HCT116 (cell line): ENCODE data around the gene CD109. TPM values are rescaled to one million over a fixed set of nuclear protein-coding genes. Genes with fewer than 3 reads are reported as not detected.

Experiments
- ATAC-seq: fragments of 200-7000 bp; cut with Tn5 transposase; 2 replicates; pipeline ENCODE4 v1.9.1; 2020; ENCODE audit warnings: mild to moderate bottlenecking, moderate library complexity
- BruUV-seq: library from RNA; stranded (reverse); fragments of 400-500 nt; replicated peaks from 2 replicates; lab custom pipeline; 2021; lab: Mats Ljungman, UMichigan
- CTCF ChIA-PET: fragments of 300-600 bp; sonication (Branson Sonifier 250); formaldehyde crosslinking; loops from one replicate; lab custom pipeline; 2021; ENCODE audit warnings: antibody characterized with exemption; lab: Charles Lee
- POLR2A ChIA-PET: fragments of 300-600, 350-600 bp; sonication (Branson Sonifier 250); formaldehyde crosslinking; loops from one replicate; lab custom pipeline; 2021; ENCODE audit warnings: antibody characterized with exemption; lab: Charles Lee
- RAD21 ChIA-PET, 2 experiments: fragments of 300-600 bp; sonication (Branson Sonifier 250); formaldehyde crosslinking; loops; one replicate each; lab custom pipeline; 2023; ENCODE audit warnings: low total read pairs in 2 of 2; ENCODE audit not compliant: uncharacterized antibody in 2 of 2, unreplicated experiment in 2 of 2, low non-redundant PET in 1 of 2; lab: Charles Lee
- DNase-seq: peaks from one replicate; pipeline ENCODE4 v3.0.0-alpha.2; 2010; ENCODE audit warnings: low read depth, low spot score
- H2AFZ ChIP-seq: fragments of 200-600 bp; shearing (Covaris generic), sonication (generic); 2 replicates; pipeline ENCODE4 v1.6.1; 2017; ENCODE audit warnings: low read depth, mixed run types, mixed read lengths, antibody characterized with exemption, low read length; ENCODE audit not compliant: poor library complexity, severe bottlenecking
- H3K27ac ChIP-seq: 2 replicates; pipeline ENCODE4 v1.5.1; 2012; ENCODE audit warnings: low read depth, low read length
- H3K27me3 ChIP-seq: fragments of 200-600 bp; sonication (generic); 2 replicates; pipeline ENCODE4 v1.6.1; 2016; ENCODE audit warnings: mixed run types, low read length, mixed read lengths; ENCODE audit not compliant: insufficient read depth
- H3K36me3 ChIP-seq, 2 experiments: fragments of 200-500 bp in 1 of 2; fragments of 200-600 bp in 1 of 2; sonication (Bioruptor generic) in 1 of 2; sonication (generic) in 1 of 2; 2 replicates each; pipeline versions ENCODE4 v1.5.1 to v1.6.1; 2014 to 2016; ENCODE audit warnings: low read length in 2 of 2, inconsistent platforms in 1 of 2, mixed read lengths in 1 of 2, mixed run types in 1 of 2; ENCODE audit not compliant: insufficient read depth in 2 of 2, control insufficient read depth in 1 of 2
- H3K4me1 ChIP-seq, 2 experiments: fragments of 200-600 bp in 1 of 2; sonication (generic) in 1 of 2; 2 replicates each; pipeline versions ENCODE4 v1.5.1 to v1.6.1; 2012 to 2017; ENCODE audit warnings: low read length in 2 of 2, inconsistent platforms in 1 of 2, mild to moderate bottlenecking in 1 of 2, mixed read lengths in 1 of 2, mixed run types in 1 of 2, moderate library complexity in 1 of 2; ENCODE audit not compliant: insufficient read depth in 2 of 2, control insufficient read depth in 1 of 2
- H3K4me2 ChIP-seq: fragments of 200-600 bp; sonication (generic); 2 replicates; pipeline ENCODE4 v1.6.1; 2017; ENCODE audit warnings: mixed run types, low read length, mixed read lengths
- H3K4me3 ChIP-seq, 2 experiments: fragments of 200-600 bp in 1 of 2; sonication (generic) in 1 of 2; replicated peaks in 1 of 2; 2 replicates each; pipeline ENCODE4 v1.5.1; 2011 to 2016; ENCODE audit warnings: low read length in 2 of 2, control low read depth in 1 of 2, low read depth in 1 of 2, mild to moderate bottlenecking in 1 of 2, mixed read lengths in 1 of 2, mixed run types in 1 of 2
- H3K79me2 ChIP-seq: fragments of 200-600 bp; sonication (generic); 2 replicates; pipeline ENCODE4 v1.6.1; 2017; ENCODE audit warnings: mild to moderate bottlenecking, mixed run types, low read length, moderate library complexity, mixed read lengths; ENCODE audit not compliant: insufficient read depth
- H3K9ac ChIP-seq: fragments of 200-600 bp; sonication (generic); 2 replicates; pipeline ENCODE4 v1.6.1; 2016; ENCODE audit warnings: low read length, mixed read lengths
- H3K9me2 ChIP-seq: fragments of 200-600 bp; sonication (generic), shearing (Covaris generic); 2 replicates; pipeline ENCODE4 v1.6.1; 2017; ENCODE audit warnings: mixed run types, mild to moderate bottlenecking, moderate library complexity; ENCODE audit not compliant: insufficient read depth
- H3K9me3 ChIP-seq, 2 experiments: fragments of 200-500 bp in 1 of 2; fragments of 200-600 bp in 1 of 2; sonication (Bioruptor generic) in 1 of 2; sonication (generic) in 1 of 2; 2 replicates each; pipeline ENCODE4 v1.6.1; 2014 to 2017; ENCODE audit warnings: low read length in 2 of 2, mixed read lengths in 2 of 2, inconsistent platforms in 1 of 2, low read depth in 1 of 2, mild to moderate bottlenecking in 1 of 2, mixed run types in 1 of 2, moderate library complexity in 1 of 2; ENCODE audit not compliant: control insufficient read depth in 1 of 2, insufficient read depth in 1 of 2
- H4K20me1 ChIP-seq: fragments of 200-600 bp; sonication (generic), shearing (Covaris generic); 2 replicates; pipeline ENCODE4 v1.6.1; 2017; ENCODE audit warnings: mixed run types, mild to moderate bottlenecking, moderate library complexity; ENCODE audit not compliant: insufficient read depth
- CBX3 ChIP-seq: IDR thresholded peaks from 2 replicates; pipeline ENCODE4 v1.6.1; 2012; ENCODE audit warnings: low read depth
- EGR1 ChIP-seq: IDR thresholded peaks from 2 replicates; pipeline ENCODE4 v1.6.1; 2012; ENCODE audit warnings: low read depth
- FOSL1 ChIP-seq: IDR thresholded peaks from 2 replicates; pipeline ENCODE4 v1.6.1; 2012; ENCODE audit warnings: low read depth
- JUND ChIP-seq: IDR thresholded peaks from 2 replicates; pipeline ENCODE4 v1.6.1; 2012
- POLR2AphosphoS5 ChIP-seq: IDR thresholded peaks from 2 replicates; pipeline ENCODE4 v1.6.1; 2011; ENCODE audit warnings: mild to moderate bottlenecking, low read depth, low read length, moderate library complexity
- RAD21 ChIP-seq: IDR thresholded peaks from 2 replicates; pipeline ENCODE4 v1.6.1; 2012; ENCODE audit warnings: low read depth, mild to moderate bottlenecking
- SRF ChIP-seq: IDR thresholded peaks from 2 replicates; pipeline ENCODE4 v1.6.1; 2012; ENCODE audit warnings: low read depth
- TCF7L2 ChIP-seq: IDR thresholded peaks from 2 replicates; pipeline ENCODE4 v1.7.0; 2011; ENCODE audit warnings: borderline replicate concordance, inconsistent platforms; ENCODE audit not compliant: insufficient read depth, insufficient read length; ENCODE audit errors: extremely low read depth
- YY1 ChIP-seq: IDR thresholded peaks from 2 replicates; pipeline ENCODE4 v1.6.1; 2011; ENCODE audit warnings: low read length, low read depth, moderate library complexity, mild to moderate bottlenecking; ENCODE audit not compliant: insufficient replicate concordance; ENCODE audit errors: extremely low read depth
- ZFX ChIP-seq: fragments of 450-650 bp; IDR thresholded peaks from 2 replicates; pipeline ENCODE4 v1.6.1; 2017
- intact Hi-C: fragments of 100-400 bp; cut with micrococcal nuclease; formaldehyde crosslinking; loops from 2 replicates; pipeline ENCODE4 v1.10.0; 2022
- total RNA-seq: library from RNA; stranded (reverse); gene quantifications from one replicate; pipeline ENCODE4 v1.2.1, GENCODE V29; 2021; ENCODE audit not compliant: unreplicated experiment

The CD109 gene
- total RNA-seq, 1 experiment from 2014 or later: 42.1 TPM

- DNase-seq (no peak), ATAC-seq (no peak)
- intact Hi-C loops: no loop called here
- ChIA-PET CTCF (interaction anchor here (1.5 kb wide), 1 partner anchor 16 kb away, joined by 5 read pairs; no protein-coding TSS in a partner anchor), POLR2A (no interaction called here), RAD21 (no interaction called here)
- Histone ChIP-seq H3K4me1 (peaks cover 23 to 34% of the 10 kb centered on the region in 2 experiments), H3K79me2 (peaks cover 1% of the 10 kb centered on the region; the same call in 1 of the 2 replicates), H4K20me1 (no peaks in the 10 kb centered on the region), H3K4me2 (peak overlapping the region; percentile 39), H3K9ac (peak overlapping the region; percentile 23; the same call in 1 of the 2 replicates), H3K27me3 (no peaks in the 10 kb centered on the region), H3K9me3 (peaks cover 0 to 5% of the 10 kb centered on the region in 2 experiments; a peak in 1 of 4 replicates), H3K9me2 (no peaks in the 10 kb centered on the region), H2AFZ (no peak overlapping the region), H3K4me3 (no peak overlapping the region), H3K27ac (no peak overlapping the region), H3K36me3 (no peaks in the 10 kb centered on the region)
- no TSS peak for BruUV-seq
- no peak for TF ChIP-seq TCF7L2
- TF ChIP-seq FOSL1: peak; percentile 31
- TF ChIP-seq EGR1: no peak
- no peak for TF ChIP-seq CBX3
- 0 out of 2 replicates have a peak, but pooled peaks have one; percentile 28 for TF ChIP-seq JUND
- TF ChIP-seq POLR2AphosphoS5: no peak
- TF ChIP-seq RAD21: no peak
- TF ChIP-seq SRF: no peak
- TF ChIP-seq YY1: no peak
- TF ChIP-seq ZFX: no peak
These were observed 4.5 kb upstream of the CD109 start for GRCh38 chr6:73691512-73691911.

DNA sequence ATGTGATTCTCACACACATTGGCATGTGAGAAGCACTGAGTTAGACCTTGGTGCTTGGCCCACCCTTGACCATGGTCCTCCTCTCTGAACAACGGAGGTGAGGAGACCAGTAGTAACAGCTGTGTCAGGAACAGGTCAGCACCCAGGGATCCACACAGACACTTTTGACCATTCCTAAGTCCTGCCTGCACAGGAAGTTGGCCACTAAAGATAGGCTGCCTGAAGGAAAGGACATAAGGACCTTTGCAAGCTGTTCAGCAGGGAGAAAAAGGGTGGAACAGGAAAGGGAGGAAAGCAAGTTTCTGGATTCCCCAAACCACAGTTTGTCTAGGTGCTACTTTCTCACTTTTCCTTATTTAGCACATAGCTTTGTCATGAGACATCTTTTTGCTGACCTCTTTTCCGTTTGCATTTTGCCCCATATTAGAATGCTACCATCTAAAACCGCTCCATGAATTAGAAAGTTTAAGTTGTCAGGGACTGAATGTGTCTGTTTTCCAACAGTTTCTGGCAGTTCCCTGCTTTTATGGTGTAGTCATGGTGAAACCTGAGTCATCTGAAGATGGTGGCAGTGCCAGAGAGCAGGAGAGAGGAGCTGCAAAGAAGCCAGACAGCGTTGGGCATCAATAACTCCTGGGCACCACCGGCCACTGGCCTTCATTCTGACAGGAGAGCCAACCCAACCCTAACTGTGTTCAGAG, 1.1 kb upstream of the CD109 start:
- intact Hi-C loops: no loop called here
- Histone ChIP-seq H3K27me3 (no peaks in the 10 kb centered on the region), H3K27ac (peak overlapping the region; percentile 93), H3K4me2 (peak overlapping the region; percentile 76), H3K79me2 (peaks cover 12% of the 10 kb centered on the region), H4K20me1 (no peaks in the 10 kb centered on the region), H3K4me1 (peaks cover 37 to 48% of the 10 kb centered on the region in 2 experiments), H3K9me3 (peaks cover 0 to 5% of the 10 kb centered on the region in 2 experiments; a peak in 1 of 4 replicates), H3K9ac (peak overlapping the region; percentile 85), H2AFZ (peak overlapping the region; percentile 68), H3K4me3 (peak overlapping the region; percentile 55 to 67), H3K9me2 (no peaks in the 10 kb centered on the region), H3K36me3 (no peaks in the 10 kb centered on the region; a peak in 1 of 4 replicates)
- BruUV-seq: no TSS peak
- RAD21 ChIA-PET: no interaction called here
- ATAC-seq: peak; percentile 46
- CTCF ChIA-PET: no interaction called here
- POLR2A ChIA-PET: no interaction called here
- DNase-seq: no peak
- TF ChIP-seq ZFX: no peak
- TF ChIP-seq YY1: peak; percentile 73
